Activated CD8-positive, alpha-beta T cell treated with anti-CD3 and anti-CD28 coated beads for 36 hours (primary cell): ENCODE measurements around the gene GRIP1. TPM values are rescaled to one million over a fixed set of nuclear protein-coding genes. Genes with fewer than 3 reads are reported as not detected.

Experiments
- ATAC-seq: fragments of 200-7000 bp; cut with Tn5 transposase; one replicate; pipeline ENCODE4 v1.10.0; 2021; ENCODE audit warnings: mild to moderate bottlenecking, moderate library complexity
- CTCF ChIA-PET: fragments of 350-600 bp; sonication (Branson Sonifier 250); formaldehyde crosslinking; loops from one replicate; lab custom pipeline; 2021; ENCODE audit warnings: antibody characterized with exemption; lab: Charles Lee
- POLR2A ChIA-PET: fragments of 350-600 bp; sonication (Branson Sonifier 250); formaldehyde crosslinking; loops from one replicate; lab custom pipeline; 2021; ENCODE audit warnings: antibody characterized with exemption; lab: Charles Lee
- DNase-seq: peaks from one replicate; pipeline ENCODE4 v3.0.0-alpha.2; 2020
- H3K27ac Mint-ChIP-seq: one replicate; pipeline ENCODE4 v1.8.0; 2021; ENCODE audit warnings: mild to moderate bottlenecking, mixed read lengths
- H3K27me3 Mint-ChIP-seq: one replicate; pipeline ENCODE4 v1.8.0; 2021; ENCODE audit warnings: mixed read lengths
- H3K36me3 Mint-ChIP-seq: one replicate; pipeline ENCODE4 v1.8.0; 2021; ENCODE audit warnings: low read depth, mixed read lengths
- H3K4me1 Mint-ChIP-seq: one replicate; pipeline ENCODE4 v1.8.0; 2021; ENCODE audit warnings: low read depth, mixed read lengths
- H3K4me3 Mint-ChIP-seq: one replicate; pipeline ENCODE4 v1.8.0; 2021; ENCODE audit warnings: mild to moderate bottlenecking, moderate library complexity, mixed read lengths
- H3K9me3 Mint-ChIP-seq: one replicate; pipeline ENCODE4 v1.8.0; 2021; ENCODE audit warnings: mixed read lengths
- intact Hi-C: fragments of 100-400 bp; cut with micrococcal nuclease; formaldehyde crosslinking; loops from one replicate; pipeline ENCODE4 v1.10.0; 2022
- total RNA-seq, 2 experiments: library from RNA; stranded (reverse); gene quantifications; one replicate each; pipeline ENCODE4 v1.2.3, GENCODE V29; 2021
- TF ChIP-seq, protein P1 (sequence below): fragments of 200-600 bp; IDR thresholded peaks from one replicate; pipeline ENCODE4 v1.8.0; 2022; ENCODE audit warnings: antibody characterized with exemption, mild to moderate bottlenecking

GRIP1 gene
- total RNA-seq, 2 experiments from 2014 or later = 0.51 to 0.61 TPM

DNA sequence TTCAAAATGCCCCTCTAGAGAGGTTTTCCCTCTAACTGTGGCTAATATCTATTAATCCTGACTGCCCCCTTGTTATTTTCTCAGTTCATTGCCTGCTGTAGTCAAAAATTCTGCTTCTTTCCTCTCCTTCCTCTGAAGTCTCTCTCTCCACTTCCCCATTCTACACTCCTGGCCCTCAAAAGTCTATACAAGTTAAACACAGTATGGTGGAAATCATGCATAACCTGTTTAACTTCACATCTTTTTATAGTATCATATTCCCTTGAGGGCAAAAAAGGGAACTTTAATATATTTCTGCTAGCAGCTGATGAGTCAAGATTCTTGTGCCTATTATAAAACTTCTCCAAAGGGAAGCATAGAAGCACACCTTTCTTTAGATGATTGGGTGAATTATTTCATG is 16.7 kb downstream of the GRIP1 start:
- TF ChIP-seq, protein P1, sequence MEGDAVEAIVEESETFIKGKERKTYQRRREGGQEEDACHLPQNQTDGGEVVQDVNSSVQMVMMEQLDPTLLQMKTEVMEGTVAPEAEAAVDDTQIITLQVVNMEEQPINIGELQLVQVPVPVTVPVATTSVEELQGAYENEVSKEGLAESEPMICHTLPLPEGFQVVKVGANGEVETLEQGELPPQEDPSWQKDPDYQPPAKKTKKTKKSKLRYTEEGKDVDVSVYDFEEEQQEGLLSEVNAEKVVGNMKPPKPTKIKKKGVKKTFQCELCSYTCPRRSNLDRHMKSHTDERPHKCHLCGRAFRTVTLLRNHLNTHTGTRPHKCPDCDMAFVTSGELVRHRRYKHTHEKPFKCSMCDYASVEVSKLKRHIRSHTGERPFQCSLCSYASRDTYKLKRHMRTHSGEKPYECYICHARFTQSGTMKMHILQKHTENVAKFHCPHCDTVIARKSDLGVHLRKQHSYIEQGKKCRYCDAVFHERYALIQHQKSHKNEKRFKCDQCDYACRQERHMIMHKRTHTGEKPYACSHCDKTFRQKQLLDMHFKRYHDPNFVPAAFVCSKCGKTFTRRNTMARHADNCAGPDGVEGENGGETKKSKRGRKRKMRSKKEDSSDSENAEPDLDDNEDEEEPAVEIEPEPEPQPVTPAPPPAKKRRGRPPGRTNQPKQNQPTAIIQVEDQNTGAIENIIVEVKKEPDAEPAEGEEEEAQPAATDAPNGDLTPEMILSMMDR = no peak
- no peaks in the 10 kb centered on the region for H3K36me3 Mint-ChIP-seq
- no peak overlapping the region for H3K4me3 Mint-ChIP-seq
- POLR2A ChIA-PET = no interaction called here
- CTCF ChIA-PET = no interaction called here
- ATAC-seq (no peak), DNase-seq (no peak)
- no peak overlapping the region for H3K27ac Mint-ChIP-seq
- H3K27me3 Mint-ChIP-seq = peaks cover 9% of the 10 kb centered on the region
- no peaks in the 10 kb centered on the region for H3K4me1 Mint-ChIP-seq
- H3K9me3 Mint-ChIP-seq = no peaks in the 10 kb centered on the region
- intact Hi-C loops = no loop called here

DNA sequence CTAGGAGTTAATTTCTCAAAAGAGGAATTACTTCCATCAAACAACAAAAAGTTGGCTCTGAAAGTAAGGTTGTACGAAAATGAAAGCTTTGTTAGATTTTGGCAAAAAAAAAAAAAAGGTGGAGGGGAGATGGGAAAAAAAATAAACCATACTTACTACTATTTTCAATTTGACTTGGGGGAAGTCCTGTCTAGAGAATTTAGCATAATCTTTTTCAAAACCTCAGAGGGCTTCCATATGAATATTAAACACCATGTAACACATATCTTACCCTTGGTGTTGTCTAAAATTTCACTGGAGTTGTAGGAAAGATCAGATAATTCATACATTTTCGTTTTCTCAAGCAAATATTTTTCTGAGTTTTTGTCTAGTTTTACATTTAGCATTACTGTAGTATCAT is 17.5 kb downstream of the GRIP1 start:
- Mint-ChIP-seq H3K9me3 (no peaks in the 10 kb centered on the region), H3K4me3 (no peak overlapping the region), H3K4me1 (no peaks in the 10 kb centered on the region), H3K27ac (no peak overlapping the region), H3K27me3 (peaks cover 9% of the 10 kb centered on the region), H3K36me3 (no peaks in the 10 kb centered on the region)
- ChIA-PET POLR2A (no interaction called here), CTCF (no interaction called here)
- TF ChIP-seq, protein P1 = no peak
- intact Hi-C loops = no loop called here
- ATAC-seq = no peak
- no peak for DNase-seq

DNA sequence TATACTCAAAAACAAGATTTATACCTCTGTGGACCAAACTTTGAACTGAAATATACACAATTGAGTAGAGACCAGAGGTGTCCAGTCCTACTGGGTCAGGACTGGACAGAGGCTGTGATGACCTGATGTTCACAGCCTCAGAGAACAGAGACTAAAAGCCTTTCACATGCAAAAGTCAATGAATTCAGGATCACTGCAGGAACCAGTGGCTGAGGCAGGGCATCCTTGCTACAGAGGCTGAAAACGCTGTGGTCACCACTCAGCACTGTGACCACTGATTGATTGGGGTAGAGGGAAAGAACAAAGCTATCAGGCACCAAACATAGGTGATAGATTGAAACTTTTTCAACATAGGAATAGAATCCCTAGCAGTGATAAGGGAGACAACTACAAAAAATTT is 25.1 kb downstream of the GRIP1 start:
- DNase-seq (no peak), ATAC-seq (no peak)
- intact Hi-C loops = no loop called here
- TF ChIP-seq, protein P1 = no peak
- H3K27me3 Mint-ChIP-seq = peaks cover 7% of the 10 kb centered on the region
- H3K4me1 Mint-ChIP-seq = no peaks in the 10 kb centered on the region
- POLR2A ChIA-PET = no interaction called here
- H3K9me3 Mint-ChIP-seq = no peaks in the 10 kb centered on the region
- no peak overlapping the region for H3K4me3 Mint-ChIP-seq
- H3K27ac Mint-ChIP-seq = no peak overlapping the region
- H3K36me3 Mint-ChIP-seq = no peaks in the 10 kb centered on the region
- CTCF ChIA-PET = no interaction called here

DNA sequence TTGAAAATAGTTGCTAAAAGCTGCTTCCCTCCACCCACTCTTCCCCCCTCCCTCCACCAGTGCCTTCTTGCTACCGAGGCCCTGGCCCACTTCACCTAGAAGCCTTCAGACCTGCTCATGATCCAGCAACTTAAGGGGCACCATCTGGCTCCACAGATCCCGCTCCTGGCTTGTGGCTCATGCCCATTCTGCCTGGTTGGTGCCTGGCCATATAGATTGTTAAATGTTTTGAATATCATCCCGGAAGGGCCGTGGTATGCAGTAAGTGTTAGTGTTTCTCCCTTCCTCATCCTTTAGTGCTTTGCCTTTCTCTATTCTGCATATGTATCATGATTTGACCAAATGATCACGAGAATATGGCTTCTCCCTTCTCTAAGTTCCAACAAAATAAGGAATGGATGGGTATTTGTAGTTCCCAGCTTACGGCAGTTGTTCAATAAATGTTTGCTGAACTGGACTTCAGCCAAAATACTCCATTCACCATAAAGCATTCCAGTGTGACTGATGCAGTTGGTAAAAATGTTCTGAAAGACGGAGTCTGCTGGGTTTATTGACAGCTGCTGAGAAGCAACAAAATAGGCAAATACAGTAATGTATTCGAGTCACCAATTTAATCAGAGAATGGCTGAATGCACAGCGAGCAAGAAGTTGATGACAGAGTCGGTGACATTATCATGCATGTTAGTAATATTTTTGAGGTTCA is 30.7 kb downstream of the GRIP1 start:
- POLR2A ChIA-PET = no interaction called here
- ATAC-seq (no peak), DNase-seq (no peak)
- Mint-ChIP-seq H3K4me1 (no peaks in the 10 kb centered on the region), H3K4me3 (no peak overlapping the region), H3K9me3 (no peaks in the 10 kb centered on the region), H3K36me3 (no peaks in the 10 kb centered on the region), H3K27me3 (peaks cover 1% of the 10 kb centered on the region), H3K27ac (no peak overlapping the region)
- CTCF ChIA-PET = no interaction called here
- intact Hi-C loops = no loop called here
- TF ChIP-seq, protein P1 = no peak

DNA sequence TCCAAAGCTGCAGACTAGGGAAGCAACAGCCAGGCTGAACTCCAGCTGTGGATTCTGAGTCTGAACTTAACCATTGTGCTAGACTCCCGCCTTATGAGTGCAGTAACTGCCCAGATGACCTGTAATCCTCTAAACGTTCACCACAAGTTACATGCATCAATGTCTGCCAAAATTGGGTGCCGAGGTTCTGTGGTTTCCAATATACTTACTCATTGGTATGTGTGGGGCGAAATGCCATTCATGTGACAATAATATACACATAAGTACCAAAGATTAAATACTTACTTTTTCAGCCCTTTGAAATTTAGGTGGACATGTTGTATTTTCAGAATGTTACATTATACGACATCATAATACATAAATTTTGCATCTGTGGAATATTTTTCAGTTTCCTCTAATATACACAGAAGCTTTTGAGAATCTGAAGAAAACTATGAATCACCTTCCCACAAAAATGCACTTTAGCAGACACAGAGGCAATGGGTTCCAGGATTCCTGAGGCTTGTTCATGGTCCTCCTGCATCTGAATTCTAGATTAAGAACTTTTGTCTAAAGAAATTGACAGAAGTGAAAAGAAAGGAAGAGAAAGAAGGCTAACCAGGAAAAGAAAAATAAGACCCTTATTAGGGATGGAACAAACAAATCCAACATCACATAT is 31.7 kb downstream of the GRIP1 start:
- Mint-ChIP-seq H3K4me1 (no peaks in the 10 kb centered on the region), H3K27ac (no peak overlapping the region), H3K36me3 (no peaks in the 10 kb centered on the region), H3K9me3 (no peaks in the 10 kb centered on the region), H3K27me3 (peaks cover 1% of the 10 kb centered on the region), H3K4me3 (no peak overlapping the region)
- ATAC-seq (no peak), DNase-seq (no peak)
- TF ChIP-seq, protein P1 = no peak
- CTCF ChIA-PET = no interaction called here
- intact Hi-C loops = no loop called here
- POLR2A ChIA-PET = no interaction called here
